Parietal lobe (tissue), 1 donor: ENCODE results near the gene MAMSTR. TPM values are rescaled to one million over a fixed set of nuclear protein-coding genes. Genes with fewer than 3 reads are reported as not detected.

ENCODE experiments used
- total RNA-seq: library from RNA; depleted of rRNA; stranded (reverse); fragments of >200 nt; gene quantifications from one replicate; pipeline ENCODE4 v1.2.3, GENCODE V29; 2014

The MAMSTR gene, protein sequence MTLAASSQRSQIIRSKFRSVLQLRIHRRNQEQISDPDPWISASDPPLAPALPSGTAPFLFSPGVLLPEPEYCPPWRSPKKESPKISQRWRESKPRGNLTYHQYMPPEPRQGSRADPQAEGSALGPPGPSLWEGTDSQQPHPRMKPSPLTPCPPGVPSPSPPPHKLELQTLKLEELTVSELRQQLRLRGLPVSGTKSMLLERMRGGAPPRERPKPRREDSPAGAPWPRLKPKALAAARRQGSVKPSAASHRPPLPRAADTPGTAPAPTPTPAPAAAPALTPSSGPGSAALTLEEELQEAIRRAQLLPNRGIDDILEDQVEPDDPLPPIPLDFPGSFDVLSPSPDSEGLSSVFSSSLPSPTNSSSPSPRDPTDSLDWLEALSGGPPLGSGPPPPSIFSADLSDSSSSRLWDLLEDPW
- total RNA-seq = 1.3 TPM

GRCh38 chr19:48719263-48720171, at the start of gene MAMSTR:
Gene MAMSTR (minus strand): TSS chr19:48719725. CDS start chr19:48719031, 694 bp downstream.

GRCh38 chr19:48755084-48755641, 35.6 kb upstream of the MAMSTR start, which contains the start of gene FGF21:
Gene FGF21 (plus strand): TSS chr19:48755524. CDS start chr19:48756237, 713 bp downstream.

DNA sequence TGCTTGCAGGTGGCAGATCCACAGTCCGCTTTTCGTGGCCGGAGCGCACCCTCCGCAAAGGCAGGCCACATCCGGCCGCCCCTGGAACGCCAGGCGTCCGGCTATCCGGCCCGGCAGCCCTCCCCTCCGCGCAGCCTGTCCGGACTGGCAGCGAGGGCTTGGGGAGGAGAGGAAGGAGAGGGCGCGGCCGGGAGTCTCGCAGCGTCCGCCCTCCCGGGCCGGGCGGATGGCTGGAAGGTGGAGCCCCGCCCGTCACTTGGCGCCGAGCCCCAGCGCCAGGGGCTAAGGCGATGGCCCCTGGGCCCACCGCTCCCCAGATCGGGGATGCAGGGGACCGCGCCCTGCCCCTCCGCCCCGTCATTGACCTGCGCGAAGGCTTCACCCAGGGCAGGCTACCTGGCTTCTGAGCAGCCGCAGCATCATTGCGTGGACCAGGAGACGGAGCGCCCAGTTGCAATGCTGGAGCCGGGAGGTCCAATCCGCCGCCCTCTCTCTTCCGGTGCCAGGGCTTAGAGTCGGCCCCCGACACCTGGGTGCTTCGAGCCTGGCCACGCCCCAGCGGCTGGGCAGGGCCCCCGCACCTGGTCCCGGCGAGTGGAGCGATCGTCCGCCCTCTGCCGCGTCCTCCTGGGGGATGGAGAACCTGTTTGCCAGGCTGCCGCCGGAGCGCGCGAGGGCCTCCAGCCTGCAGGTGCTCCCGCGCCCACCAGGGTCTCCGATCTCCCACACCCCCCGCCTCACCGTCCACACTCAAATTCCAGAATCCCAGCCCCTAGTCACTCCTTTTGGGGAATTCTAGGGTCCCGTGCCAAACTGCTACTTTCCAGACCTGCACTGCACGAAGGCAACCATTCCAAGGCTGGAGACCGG, 33.2 kb upstream of the MAMSTR start, which contains the start of gene FUT1:
TSS of gene FUT1 (minus strand) at position 146 of the 870 bp plus-strand sequence. CDS start 1,360 bp downstream, outside the sequence.

GRCh38 chr19:48746738-48747575, 27.4 kb upstream of the MAMSTR start, which contains the start of gene IZUMO1:
Gene IZUMO1 (minus strand): TSS chr19:48746909. CDS start chr19:48745859, 1,050 bp downstream.

GRCh38 chr19:48740164-48740972, 20.8 kb upstream of the MAMSTR start, which contains the start of gene RASIP1:
Gene RASIP1 (minus strand): TSS chr19:48740610. CDS start chr19:48740282, 328 bp downstream.

GRCh38 chr19:48695743-48696352, 23.7 kb downstream of the MAMSTR start, which contains the start of gene FUT2:
Gene FUT2 (plus strand): TSS chr19:48695971. CDS start chr19:48702957, 6,986 bp downstream.

DNA sequence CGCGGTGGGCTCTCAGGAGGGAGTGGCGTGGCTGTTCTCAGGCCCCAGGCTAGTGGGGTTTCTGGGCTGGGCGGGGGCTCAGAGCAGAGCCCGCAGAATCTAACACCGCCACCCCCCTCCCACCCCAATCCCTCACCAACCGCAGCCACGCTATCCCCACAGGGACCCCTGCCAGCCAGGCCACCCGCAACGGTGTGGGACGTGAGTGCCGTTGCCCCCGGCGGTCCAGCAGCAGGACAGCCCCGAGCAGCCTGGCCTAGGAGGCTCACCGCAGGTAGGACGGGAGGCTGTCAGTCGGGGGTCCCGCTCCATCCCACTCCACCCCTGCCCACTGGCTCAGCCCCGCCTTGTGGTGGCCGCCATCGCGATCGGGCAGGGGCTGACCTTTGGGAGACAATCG, 46.5 kb downstream of the MAMSTR start, which contains the start of gene NTN5:
TSS of gene NTN5 (minus strand) at position 24 of the 400 bp plus-strand sequence. CDS start 2,031 bp downstream, outside the sequence.

Other genes with a start within 250 kb of the MAMSTR start
- 16.6 TPM for gene LMTK3, start 207.9 kb downstream of the MAMSTR start, total RNA-seq
- not detected for gene SULT2B1, start 167.6 kb downstream of the MAMSTR start, total RNA-seq
- not detected for gene SPACA4, start 113.0 kb downstream of the MAMSTR start, total RNA-seq
- not detected for gene FAM83E, start 104.6 kb downstream of the MAMSTR start, total RNA-seq
- gene RPL18, start 100.5 kb downstream of the MAMSTR start, total RNA-seq = 1,067 TPM
- gene SPHK2, start 100.2 kb downstream of the MAMSTR start, total RNA-seq = 11.9 TPM
- 4.1 TPM for gene DBP, start 82.3 kb downstream of the MAMSTR start, total RNA-seq
- gene CA11, start 73.5 kb downstream of the MAMSTR start, total RNA-seq = 7.8 TPM
- gene NTN5, start 46.7 kb downstream of the MAMSTR start, total RNA-seq = not detected
- gene FUT2, start 23.8 kb downstream of the MAMSTR start, total RNA-seq = not detected
- 7.5 TPM for gene RASIP1, start 20.9 kb upstream of the MAMSTR start, total RNA-seq
- not detected for gene IZUMO1, start 27.2 kb upstream of the MAMSTR start, total RNA-seq
- gene FUT1, start 32.9 kb upstream of the MAMSTR start, total RNA-seq = 0.31 TPM
- not detected for gene FGF21, start 35.8 kb upstream of the MAMSTR start, total RNA-seq
- 14.4 TPM for gene BCAT2, start 91.3 kb upstream of the MAMSTR start, total RNA-seq
- gene HSD17B14, start 116.8 kb upstream of the MAMSTR start, total RNA-seq = 1.3 TPM
- not detected for gene PLEKHA4, start 148.9 kb upstream of the MAMSTR start, total RNA-seq
- 31.6 TPM for gene PPP1R15A, start 152.7 kb upstream of the MAMSTR start, total RNA-seq
- not detected for gene TULP2, start 179.0 kb upstream of the MAMSTR start, total RNA-seq
- 46.6 TPM for gene NUCB1, start 180.6 kb upstream of the MAMSTR start, total RNA-seq
- not detected for gene DHDH, start 214.0 kb upstream of the MAMSTR start, total RNA-seq
- 7.8 TPM for gene BAX, start 235.2 kb upstream of the MAMSTR start, total RNA-seq
- 551 TPM for gene FTL, start 245.6 kb upstream of the MAMSTR start, total RNA-seq